T-helper 17 cell (primary cell): ENCODE measurements around the gene HBG2. TPM values are rescaled to one million over a fixed set of nuclear protein-coding genes. Genes with fewer than 3 reads are reported as not detected.

Experiments
- ATAC-seq: fragments of 150-1000 bp; cut with Tn5 transposase; 2 replicates; pipeline ENCODE4 v1.10.0; 2021; ENCODE audit warnings: mild to moderate bottlenecking, moderate library complexity
- DNase-seq, 3 donors: peaks; one replicate each; pipeline versions ENCODE4 v3.0.0 to v3.0.0-alpha.2; 2020 to 2021
- H3K9me3 ChIP-seq: one replicate; pipeline ENCODE4 v1.7.0; 2013; ENCODE audit warnings: low read length, mild to moderate bottlenecking; ENCODE audit not compliant: control insufficient read depth, poor library complexity, severe bottlenecking
- H3K27ac Mint-ChIP-seq: one replicate; pipeline ENCODE4 v1.8.0; 2022; ENCODE audit warnings: mild to moderate bottlenecking, moderate library complexity, mixed read lengths
- H3K27me3 Mint-ChIP-seq: one replicate; pipeline ENCODE4 v1.8.0; 2022; ENCODE audit warnings: mixed read lengths
- H3K36me3 Mint-ChIP-seq: one replicate; pipeline ENCODE4 v1.8.0; 2022; ENCODE audit warnings: low read depth, mixed read lengths
- H3K4me1 Mint-ChIP-seq: one replicate; pipeline ENCODE4 v1.8.0; 2022; ENCODE audit warnings: mild to moderate bottlenecking, mixed read lengths
- H3K4me3 Mint-ChIP-seq: one replicate; pipeline ENCODE4 v1.8.0; 2022; ENCODE audit warnings: mild to moderate bottlenecking, moderate library complexity, mixed read lengths
- total RNA-seq, 4 donors: library from RNA in 2 of 4; stranded (reverse) in 2 of 4; gene quantifications; one replicate each; pipeline ENCODE4 v1.2.3 and lab custom pipeline; 2022 to 2026

HBG2 gene
- total RNA-seq, 2 donors from 2014 or later = 1.7 TPM; not detected in 1

- no peak for ATAC-seq
- no peak for DNase-seq
Observed at GRCh38 chr11:5240458-5240857, 14.1 kb downstream of the HBG2 start.

DNA sequence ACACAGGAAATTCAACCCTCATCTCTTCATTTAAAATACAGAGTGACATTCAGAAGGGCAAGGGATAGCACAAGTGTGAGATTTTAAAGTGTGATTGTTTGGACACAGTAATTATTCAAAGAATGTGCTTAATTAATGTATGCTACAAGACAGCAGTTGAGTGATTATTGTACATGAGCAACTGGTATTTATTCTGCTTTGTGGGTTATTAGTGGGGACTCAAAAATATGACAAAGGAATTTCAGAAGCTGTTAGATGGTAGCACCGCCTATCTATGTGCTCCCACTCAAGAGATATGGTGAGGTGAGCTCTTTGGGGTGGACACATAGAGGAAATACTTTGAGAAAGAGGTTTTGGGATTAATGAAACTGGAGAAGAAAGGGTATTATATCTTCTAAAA lies 14.5 kb downstream of the HBG2 start:
- no peak overlapping the region for H3K27ac Mint-ChIP-seq
- H3K9me3 ChIP-seq = no peaks in the 10 kb centered on the region

More at GRCh38 chr11:5240458-5240857, 14.1 kb downstream of the HBG2 start:
- no peaks in the 10 kb centered on the region for H3K36me3 Mint-ChIP-seq
- no peak overlapping the region for H3K27ac Mint-ChIP-seq
- no peak overlapping the region for H3K4me3 Mint-ChIP-seq
- no peaks in the 10 kb centered on the region for H3K9me3 ChIP-seq
- H3K27me3 Mint-ChIP-seq = peaks cover 30% of the 10 kb centered on the region
- H3K4me1 Mint-ChIP-seq = no peaks in the 10 kb centered on the region

GRCh38 chr11:5239046-5239445 lies 15.5 kb downstream of the HBG2 start:
- peaks cover 5% of the 10 kb centered on the region for H3K4me1 Mint-ChIP-seq
- H3K9me3 ChIP-seq = no peaks in the 10 kb centered on the region
- DNase-seq (no peak), ATAC-seq (no peak)
- no peak overlapping the region for H3K4me3 Mint-ChIP-seq
- no peaks in the 10 kb centered on the region for H3K36me3 Mint-ChIP-seq
- H3K27me3 Mint-ChIP-seq = peaks cover 20% of the 10 kb centered on the region
- no peak overlapping the region for H3K27ac Mint-ChIP-seq

More for the DNA sequence above, 14.5 kb downstream of the HBG2 start:
- DNase-seq = no peak
- no peaks in the 10 kb centered on the region for H3K36me3 Mint-ChIP-seq
- H3K4me1 Mint-ChIP-seq = no peaks in the 10 kb centered on the region
- no peak overlapping the region for H3K4me3 Mint-ChIP-seq
- no peak for ATAC-seq
- H3K27me3 Mint-ChIP-seq = peaks cover 27% of the 10 kb centered on the region

DNA sequence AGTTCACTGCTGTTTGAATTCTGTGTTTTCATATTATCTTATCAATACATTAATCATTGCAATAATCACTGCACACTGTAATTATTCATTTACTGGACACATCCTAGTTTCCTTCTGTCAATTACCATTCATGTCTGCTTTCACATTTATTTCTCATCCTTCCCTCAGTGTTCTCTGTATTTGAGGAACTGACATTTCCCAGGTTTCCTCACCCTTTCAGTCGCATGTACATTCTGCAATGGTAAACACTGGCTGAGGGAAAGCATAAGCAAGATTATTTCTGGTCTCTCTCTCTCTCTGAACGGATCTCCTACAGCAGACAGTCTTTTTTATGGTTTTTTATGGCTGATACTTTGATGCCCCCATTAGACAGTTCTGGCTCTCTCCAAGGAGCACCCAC lies 16.1 kb downstream of the HBG2 start:
- no peaks in the 10 kb centered on the region for H3K36me3 Mint-ChIP-seq
- ATAC-seq = no peak
- no peaks in the 10 kb centered on the region for H3K9me3 ChIP-seq
- no peak overlapping the region for H3K4me3 Mint-ChIP-seq
- H3K27ac Mint-ChIP-seq = no peak overlapping the region
- H3K4me1 Mint-ChIP-seq = peaks cover 5% of the 10 kb centered on the region
- no peak for DNase-seq
- peaks cover 20% of the 10 kb centered on the region for H3K27me3 Mint-ChIP-seq

DNA sequence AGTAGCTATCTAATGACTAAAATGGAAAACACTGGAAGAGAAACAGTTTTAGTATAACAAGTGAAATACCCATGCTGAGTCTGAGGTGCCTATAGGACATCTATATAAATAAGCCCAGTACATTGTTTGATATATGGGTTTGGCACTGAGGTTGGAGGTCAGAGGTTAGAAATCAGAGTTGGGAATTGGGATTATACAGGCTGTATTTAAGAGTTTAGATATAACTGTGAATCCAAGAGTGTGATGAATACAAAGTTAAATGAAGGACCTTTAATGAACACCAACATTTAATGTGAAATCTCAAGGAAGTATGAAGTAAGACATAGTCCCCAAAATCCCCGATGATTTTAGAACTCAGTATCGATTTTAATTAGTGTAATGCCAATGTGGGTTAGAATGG lies 17.2 kb downstream of the HBG2 start:
- H3K27me3 Mint-ChIP-seq = peaks cover 19% of the 10 kb centered on the region
- ATAC-seq (no peak), DNase-seq (no peak)
- H3K4me3 Mint-ChIP-seq = no peak overlapping the region
- H3K36me3 Mint-ChIP-seq = no peaks in the 10 kb centered on the region
- H3K4me1 Mint-ChIP-seq = peaks cover 5% of the 10 kb centered on the region
- no peaks in the 10 kb centered on the region for H3K9me3 ChIP-seq
- no peak overlapping the region for H3K27ac Mint-ChIP-seq

- H3K9me3 ChIP-seq = no peaks in the 10 kb centered on the region
- no peak for DNase-seq
- Mint-ChIP-seq H3K27ac (no peak overlapping the region), H3K27me3 (peaks cover 16% of the 10 kb centered on the region), H3K4me3 (no peak overlapping the region), H3K4me1 (peaks cover 5% of the 10 kb centered on the region), H3K36me3 (no peaks in the 10 kb centered on the region)
- no peak for ATAC-seq
Observed at GRCh38 chr11:5235364-5236095, 19.1 kb downstream of the HBG2 start.

DNA sequence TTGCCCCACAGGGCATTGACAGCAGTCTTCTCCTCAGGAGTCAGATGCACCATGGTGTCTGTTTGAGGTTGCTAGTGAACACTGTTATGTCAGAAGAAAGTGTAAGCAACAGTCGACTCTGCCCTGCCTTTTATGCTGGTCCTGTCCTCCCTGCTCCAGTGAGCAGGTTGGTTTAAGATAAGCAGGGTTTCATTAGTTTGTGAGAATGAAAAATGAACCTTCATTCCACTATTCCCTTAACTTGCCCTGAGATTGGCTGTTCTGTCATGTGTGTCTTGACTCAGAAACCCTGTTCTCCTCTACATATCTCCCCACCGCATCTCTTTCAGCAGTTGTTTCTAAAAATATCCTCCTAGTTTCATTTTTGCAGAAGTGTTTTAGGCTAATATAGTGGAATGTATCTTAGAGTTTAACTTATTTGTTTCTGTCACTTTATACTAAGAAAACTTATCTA lies 20.2 kb downstream of the HBG2 start, which contains the start of gene HBD:
Gene HBD (minus strand): TSS at position 103 of the 454 bp plus-strand sequence. CDS start 50 bp downstream, at position 53.
- H3K4me3 Mint-ChIP-seq = no peak within 1 kb of the TSS
- peaks cover 18% of the 10 kb centered on the region for H3K27me3 Mint-ChIP-seq
- H3K9me3 ChIP-seq = no peaks in the 10 kb centered on the region
- ATAC-seq (no peak), DNase-seq (no peak)
- H3K4me1 Mint-ChIP-seq = peaks cover 5% of the 10 kb centered on the region
- H3K27ac Mint-ChIP-seq = no peak within 1 kb of the TSS
- no peaks in the 10 kb centered on the region for H3K36me3 Mint-ChIP-seq

DNA sequence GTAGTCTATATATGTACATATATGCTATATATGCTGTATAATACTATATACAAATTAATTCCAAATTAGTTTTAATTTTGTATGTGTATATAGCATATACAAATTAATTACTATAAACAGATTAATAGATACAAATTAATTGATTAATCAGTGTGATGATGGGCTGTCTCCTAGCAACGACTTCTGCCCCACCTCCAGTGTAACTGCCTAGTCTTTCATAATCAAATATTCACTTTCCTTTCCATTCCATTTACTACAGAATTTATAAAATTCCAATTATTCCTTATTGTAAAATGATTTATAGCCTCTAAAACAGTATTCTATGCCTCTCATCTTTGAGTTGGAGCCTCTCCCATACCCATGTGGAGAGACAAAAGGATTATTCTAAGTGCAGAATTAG lies 21.3 kb downstream of the HBG2 start:
- DNase-seq (no peak), ATAC-seq (no peak)
- no peak overlapping the region for H3K4me3 Mint-ChIP-seq
- H3K27ac Mint-ChIP-seq = no peak overlapping the region
- no peaks in the 10 kb centered on the region for H3K9me3 ChIP-seq
- no peaks in the 10 kb centered on the region for H3K36me3 Mint-ChIP-seq
- peaks cover 5% of the 10 kb centered on the region for H3K4me1 Mint-ChIP-seq
- peaks cover 18% of the 10 kb centered on the region for H3K27me3 Mint-ChIP-seq

DNA sequence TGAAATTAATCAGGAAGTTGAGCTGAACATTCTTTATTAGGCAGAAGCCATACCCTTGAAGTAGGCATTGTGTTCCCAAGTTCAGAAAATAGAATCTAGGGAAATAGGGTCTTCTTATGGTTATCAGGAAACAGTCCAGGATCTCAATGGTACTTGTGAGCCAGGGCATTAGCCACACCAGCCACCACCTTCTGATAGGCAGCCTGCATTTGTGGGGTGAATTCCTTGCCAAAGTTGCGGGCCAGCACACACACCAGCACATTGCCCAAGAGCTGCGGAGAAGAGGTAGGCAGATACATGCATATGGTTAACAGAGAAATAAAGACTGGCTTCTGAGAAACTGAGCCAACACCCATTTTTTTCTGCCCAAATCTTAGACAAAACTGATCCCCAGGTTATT lies 21.8 kb downstream of the HBG2 start:
- no peak for DNase-seq

DNA sequence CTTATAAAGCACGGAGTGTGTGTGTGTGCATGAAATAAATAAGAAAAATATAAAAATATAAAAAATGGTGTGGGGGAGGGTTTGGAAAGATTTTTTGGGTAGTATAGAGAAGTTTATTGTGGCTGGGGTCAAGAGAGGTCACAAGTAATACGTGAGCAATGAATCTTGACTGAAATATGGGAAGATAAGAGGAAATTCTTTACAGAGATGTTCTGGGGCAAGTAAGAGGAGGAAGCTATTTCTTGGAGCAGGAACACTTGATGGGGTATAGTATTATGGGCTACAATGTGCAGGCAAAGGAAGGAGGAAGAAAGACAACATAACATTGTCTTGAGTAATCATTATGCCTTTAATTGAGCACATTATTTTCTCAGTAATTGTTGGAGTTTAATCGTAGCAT lies 22.4 kb downstream of the HBG2 start:
- no peaks in the 10 kb centered on the region for H3K9me3 ChIP-seq
- ATAC-seq = no peak
- Mint-ChIP-seq H3K27ac (no peak overlapping the region), H3K4me1 (peaks cover 5% of the 10 kb centered on the region), H3K27me3 (peaks cover 24% of the 10 kb centered on the region), H3K4me3 (no peak overlapping the region), H3K36me3 (no peaks in the 10 kb centered on the region)
- no peak for DNase-seq

More for the DNA sequence above, 21.8 kb downstream of the HBG2 start:
- Mint-ChIP-seq H3K4me1 (peaks cover 5% of the 10 kb centered on the region), H3K4me3 (no peak overlapping the region), H3K36me3 (no peaks in the 10 kb centered on the region), H3K27ac (no peak overlapping the region), H3K27me3 (peaks cover 23% of the 10 kb centered on the region)
- no peak for ATAC-seq
- H3K9me3 ChIP-seq = no peaks in the 10 kb centered on the region

- H3K9me3 ChIP-seq = no peaks in the 10 kb centered on the region
- no peak for ATAC-seq
- no peak overlapping the region for H3K4me3 Mint-ChIP-seq
- peaks cover 5% of the 10 kb centered on the region for H3K4me1 Mint-ChIP-seq
- H3K27ac Mint-ChIP-seq = no peak overlapping the region
- DNase-seq = no peak
- H3K27me3 Mint-ChIP-seq = peaks cover 20% of the 10 kb centered on the region
- no peaks in the 10 kb centered on the region for H3K36me3 Mint-ChIP-seq
Observed at GRCh38 chr11:5231111-5231510, 23.5 kb downstream of the HBG2 start.

DNA sequence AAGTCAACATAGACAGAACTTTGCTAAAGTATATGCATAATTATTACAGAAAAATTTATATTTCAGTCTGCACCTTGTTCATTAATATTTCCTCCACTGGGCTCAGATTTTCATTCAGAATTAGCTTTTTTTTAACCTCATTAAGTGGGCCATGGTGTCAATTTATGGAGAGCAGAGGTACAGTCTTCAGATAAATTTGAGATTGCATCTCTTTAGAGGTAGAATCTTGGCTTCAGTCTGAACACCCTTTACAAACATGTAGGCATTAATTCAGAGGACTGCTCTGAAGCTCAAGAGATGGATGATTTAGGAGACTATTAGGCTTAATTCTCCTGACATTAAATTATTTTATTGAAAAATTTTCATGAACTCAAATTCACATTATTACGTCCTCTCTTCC lies 24.3 kb downstream of the HBG2 start:
- Mint-ChIP-seq H3K4me1 (peaks cover 5% of the 10 kb centered on the region), H3K27ac (no peak overlapping the region), H3K4me3 (no peak overlapping the region), H3K36me3 (no peaks in the 10 kb centered on the region), H3K27me3 (peaks cover 15% of the 10 kb centered on the region)
- no peaks in the 10 kb centered on the region for H3K9me3 ChIP-seq
- DNase-seq (no peak), ATAC-seq (no peak)

DNA sequence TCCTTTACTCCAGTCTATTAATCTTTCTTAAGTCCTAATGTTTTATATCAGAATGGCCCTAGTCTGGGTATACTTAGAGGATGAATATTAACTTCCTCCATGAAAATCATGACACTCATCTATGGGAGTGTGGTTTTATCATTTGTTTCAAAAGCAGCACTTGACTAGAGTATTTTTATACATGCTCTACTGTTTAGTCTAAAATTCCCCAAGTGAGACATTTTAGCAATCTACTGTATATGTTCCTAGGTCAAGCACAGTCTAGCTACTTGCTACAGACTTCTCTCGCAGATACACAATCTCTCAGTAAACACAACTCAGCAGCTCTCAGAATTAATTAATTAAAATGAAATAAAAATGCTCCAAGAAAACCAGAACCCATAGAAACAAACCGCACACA lies 24.8 kb downstream of the HBG2 start:
- Mint-ChIP-seq H3K4me3 (no peak overlapping the region), H3K27me3 (peaks cover 15% of the 10 kb centered on the region), H3K27ac (no peak overlapping the region), H3K36me3 (no peaks in the 10 kb centered on the region), H3K4me1 (peaks cover 5% of the 10 kb centered on the region)
- no peak for DNase-seq
- no peak for ATAC-seq
- no peaks in the 10 kb centered on the region for H3K9me3 ChIP-seq

DNA sequence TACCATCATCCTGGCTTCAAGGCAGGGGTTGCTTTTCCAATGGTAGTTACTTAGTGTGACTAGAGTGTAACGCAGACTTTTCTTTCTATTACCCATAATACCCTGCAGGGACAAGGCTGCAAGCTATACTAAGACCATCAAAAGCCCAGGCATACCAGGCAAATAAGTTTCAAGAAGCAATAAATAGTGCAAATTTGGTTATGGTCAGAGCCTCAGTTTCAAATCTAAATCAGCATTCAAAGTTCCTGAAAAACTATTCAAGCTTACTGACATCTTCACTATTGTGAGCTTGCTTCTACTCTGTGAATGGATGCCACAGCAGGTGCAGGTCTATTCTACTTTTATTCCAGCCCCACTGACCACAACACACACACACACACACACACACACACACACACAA lies 25.2 kb downstream of the HBG2 start:
- ATAC-seq (no peak), DNase-seq (no peak)
- Mint-ChIP-seq H3K4me1 (peaks cover 2% of the 10 kb centered on the region), H3K4me3 (no peak overlapping the region), H3K36me3 (no peaks in the 10 kb centered on the region), H3K27ac (no peak overlapping the region), H3K27me3 (peaks cover 15% of the 10 kb centered on the region)
- no peaks in the 10 kb centered on the region for H3K9me3 ChIP-seq
